Colonic mucosa (tissue), 4 donors: ENCODE data around the gene OR2H2. TPM values are rescaled to one million over a fixed set of nuclear protein-coding genes. Genes with fewer than 3 reads are reported as not detected.

Experiments used
- DNase-seq: peaks from one replicate; pipeline ENCODE4 v3.0.0-alpha.2; 2020
- H3K27ac ChIP-seq: fragments of 200-600 bp; one replicate; pipeline ENCODE4 v1.8.0; 2021
- H3K27me3 ChIP-seq: fragments of 200-600 bp; one replicate; pipeline ENCODE4 v1.8.0; 2021
- H3K36me3 ChIP-seq: fragments of 200-600 bp; one replicate; pipeline ENCODE4 v1.8.0; 2021
- H3K4me1 ChIP-seq: fragments of 200-600 bp; one replicate; pipeline ENCODE4 v1.8.0; 2021; ENCODE audit warnings: mild to moderate bottlenecking
- H3K4me3 ChIP-seq: fragments of 200-600 bp; one replicate; pipeline ENCODE4 v1.8.0; 2021
- H3K9ac ChIP-seq, 2 donors: one replicate each; pipeline ENCODE4 v1.7.0; 2013; ENCODE audit warnings: control low read depth in 2 of 2, low read depth in 2 of 2, low read length in 2 of 2
- H3K9me3 ChIP-seq: fragments of 200-600 bp; one replicate; pipeline ENCODE4 v1.8.0; 2021
- intact Hi-C: fragments of 100-400 bp; cut with DNase I; formaldehyde crosslinking; loops from one replicate; pipeline ENCODE4 v1.14.1; 2022
- total RNA-seq, 2 donors: library from RNA; stranded (reverse); fragmentation: NEBNext Ultra II Directional in 1 of 2; extraction: Animal tissue kit (Norgen Biotek cat#: 25700) in 1 of 2; gene quantifications; one replicate each; pipeline ENCODE4 v1.2.1, GENCODE V29; 2021
- TF ChIP-seq, protein P1 (sequence below): fragments of 200-600 bp; IDR thresholded peaks from one replicate; pipeline ENCODE4 v1.8.0; 2022; ENCODE audit warnings: antibody characterized with exemption, mild to moderate bottlenecking
- donor health status: healthy.
- donor health status: DM: no; HTN: no; CAD: no.
- donor health status: DM: no; HTN: no; CAD: no.

OR2H2 gene
- total RNA-seq, 2 donors from 2014 or later = not detected

- H3K27me3 ChIP-seq = no peaks in the 10 kb centered on the region
- H3K4me3 ChIP-seq = no peak overlapping the region
- H3K9ac ChIP-seq = no peak overlapping the region
- no peaks in the 10 kb centered on the region for H3K9me3 ChIP-seq
- no peaks in the 10 kb centered on the region for H3K4me1 ChIP-seq
- TF ChIP-seq, protein P1, sequence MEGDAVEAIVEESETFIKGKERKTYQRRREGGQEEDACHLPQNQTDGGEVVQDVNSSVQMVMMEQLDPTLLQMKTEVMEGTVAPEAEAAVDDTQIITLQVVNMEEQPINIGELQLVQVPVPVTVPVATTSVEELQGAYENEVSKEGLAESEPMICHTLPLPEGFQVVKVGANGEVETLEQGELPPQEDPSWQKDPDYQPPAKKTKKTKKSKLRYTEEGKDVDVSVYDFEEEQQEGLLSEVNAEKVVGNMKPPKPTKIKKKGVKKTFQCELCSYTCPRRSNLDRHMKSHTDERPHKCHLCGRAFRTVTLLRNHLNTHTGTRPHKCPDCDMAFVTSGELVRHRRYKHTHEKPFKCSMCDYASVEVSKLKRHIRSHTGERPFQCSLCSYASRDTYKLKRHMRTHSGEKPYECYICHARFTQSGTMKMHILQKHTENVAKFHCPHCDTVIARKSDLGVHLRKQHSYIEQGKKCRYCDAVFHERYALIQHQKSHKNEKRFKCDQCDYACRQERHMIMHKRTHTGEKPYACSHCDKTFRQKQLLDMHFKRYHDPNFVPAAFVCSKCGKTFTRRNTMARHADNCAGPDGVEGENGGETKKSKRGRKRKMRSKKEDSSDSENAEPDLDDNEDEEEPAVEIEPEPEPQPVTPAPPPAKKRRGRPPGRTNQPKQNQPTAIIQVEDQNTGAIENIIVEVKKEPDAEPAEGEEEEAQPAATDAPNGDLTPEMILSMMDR = no peak
- no peak for DNase-seq
- intact Hi-C loops = no loop called here
- H3K27ac ChIP-seq = no peak overlapping the region
- no peaks in the 10 kb centered on the region for H3K36me3 ChIP-seq
Measured at GRCh38 chr6:29602564-29603361, 17.8 kb downstream of the OR2H2 start.

GRCh38 chr6:29603456-29603855 is 18.5 kb downstream of the OR2H2 start:
- H3K27me3 ChIP-seq = no peaks in the 10 kb centered on the region
- H3K9me3 ChIP-seq = no peaks in the 10 kb centered on the region
- no peak overlapping the region for H3K4me3 ChIP-seq
- H3K9ac ChIP-seq = no peak overlapping the region
- intact Hi-C loops = no loop called here
- H3K27ac ChIP-seq = no peak overlapping the region
- TF ChIP-seq, protein P1 = no peak
- no peaks in the 10 kb centered on the region for H3K4me1 ChIP-seq
- no peak for DNase-seq
- no peaks in the 10 kb centered on the region for H3K36me3 ChIP-seq

- H3K36me3 ChIP-seq = no peaks in the 10 kb centered on the region
Measured at GRCh38 chr6:29603930-29604329, 19.0 kb downstream of the OR2H2 start.

DNA sequence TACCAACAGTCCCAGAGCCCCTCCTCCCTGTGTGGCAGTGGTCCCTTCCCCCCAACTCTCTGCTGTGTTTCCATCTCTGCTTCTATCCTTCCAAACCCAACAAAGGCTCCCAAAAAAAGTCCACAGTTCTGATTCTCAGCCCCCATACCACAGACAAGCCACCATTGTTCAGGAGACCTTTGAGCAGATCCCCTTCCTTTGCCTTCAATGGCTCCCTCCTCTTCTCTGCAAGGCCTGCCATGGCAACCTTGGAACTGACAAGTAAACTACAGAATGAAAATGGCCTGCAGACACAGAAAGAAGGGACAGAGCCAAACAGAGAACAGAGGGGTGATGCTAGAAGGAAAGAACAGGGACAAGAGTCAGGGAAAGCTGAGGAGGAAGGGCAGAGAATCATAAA is 23.2 kb downstream of the OR2H2 start:
- H3K27me3 ChIP-seq = no peaks in the 10 kb centered on the region
- intact Hi-C loops = no loop called here
- H3K4me1 ChIP-seq = no peaks in the 10 kb centered on the region
- DNase-seq = no peak
- TF ChIP-seq, protein P1 = no peak
- H3K9ac ChIP-seq = no peak overlapping the region
- H3K27ac ChIP-seq = no peak overlapping the region
- H3K9me3 ChIP-seq = no peaks in the 10 kb centered on the region
- no peaks in the 10 kb centered on the region for H3K36me3 ChIP-seq
- H3K4me3 ChIP-seq = no peak overlapping the region

More at GRCh38 chr6:29603930-29604329, 19.0 kb downstream of the OR2H2 start:
- Histone ChIP-seq H3K9me3 (no peaks in the 10 kb centered on the region), H3K4me3 (no peak overlapping the region), H3K4me1 (no peaks in the 10 kb centered on the region), H3K9ac (no peak overlapping the region), H3K27ac (no peak overlapping the region), H3K27me3 (no peaks in the 10 kb centered on the region)
- TF ChIP-seq, protein P1 = no peak
- intact Hi-C loops = no loop called here
- no peak for DNase-seq

DNA sequence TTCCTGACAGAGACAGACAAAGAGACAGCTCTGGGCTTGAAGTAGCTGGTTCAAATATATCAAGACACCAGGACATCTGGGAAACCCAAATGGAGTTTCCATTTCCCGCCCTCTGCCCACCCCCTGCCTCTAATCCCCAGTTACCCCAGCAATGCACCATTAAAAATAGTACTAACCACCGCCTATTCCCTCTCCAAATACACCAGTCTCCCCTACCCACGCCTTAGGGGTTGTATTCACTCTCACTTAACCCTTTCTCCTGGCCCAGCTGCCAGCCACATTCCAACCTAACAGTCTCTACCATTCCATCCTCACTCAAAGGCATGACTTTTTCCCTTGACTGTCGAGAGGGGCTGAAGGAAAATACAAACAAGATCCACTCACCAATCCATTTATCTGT is 25.6 kb downstream of the OR2H2 start:
- no peaks in the 10 kb centered on the region for H3K9me3 ChIP-seq
- no peaks in the 10 kb centered on the region for H3K4me1 ChIP-seq
- H3K9ac ChIP-seq = no peak overlapping the region
- TF ChIP-seq, protein P1 = no peak
- H3K36me3 ChIP-seq = no peaks in the 10 kb centered on the region
- H3K4me3 ChIP-seq = no peak overlapping the region
- no peak overlapping the region for H3K27ac ChIP-seq
- intact Hi-C loops = no loop called here
- DNase-seq = no peak
- no peaks in the 10 kb centered on the region for H3K27me3 ChIP-seq
